ENCODE measurements around the gene PHLPP2.
"Not testable (repeated sequence)": the region's sequence is repeated elsewhere in the genome, so short reads cannot be mapped to it uniquely, and the experiment has no call there.

Gene PHLPP2

GRCh38 chr16:71618429-71618828 lies 106.1 kb downstream of the PHLPP2 start:
- H3K27me3 ChIP-seq (replicated peaks; ENCODE audit: control insufficient read depth, insufficient read depth, low read length), result no peaks in the 10 kb centered on the region
- TF ChIP-seq CTCF (IDR thresholded peaks at IDR 0.05; ENCODE audit: insufficient read depth, low read length, poor library complexity, severe bottlenecking), result no peak
- H3K36me3 ChIP-seq (ENCODE audit: control insufficient read depth, insufficient read depth, low read length), result no peaks in the 10 kb centered on the region
- DNase-seq (ENCODE audit: extremely low read depth, insufficient read length), result no peak
- H3K4me3 ChIP-seq (replicated peaks; ENCODE audit: low read depth, low read length), result no peak overlapping the region

- H3K36me3 ChIP-seq (ENCODE audit: control insufficient read depth, insufficient read depth, low read length); DNase-seq (ENCODE audit: extremely low read depth, insufficient read length); H3K4me3 ChIP-seq (replicated peaks; ENCODE audit: low read depth, low read length); H3K27me3 ChIP-seq (replicated peaks; ENCODE audit: control insufficient read depth, insufficient read depth, low read length): not testable (repeated sequence)
Measured at GRCh38 chr16:71614956-71615355, 109.5 kb downstream of the PHLPP2 start.

GRCh38 chr16:71610936-71611871 lies 113.3 kb downstream of the PHLPP2 start:
- Histone ChIP-seq H3K27me3 (replicated peaks; ENCODE audit: control insufficient read depth, insufficient read depth, low read length) (no peaks in the 10 kb centered on the region), H3K4me3 (replicated peaks; ENCODE audit: low read depth, low read length) (no peak overlapping the region; the same call in 1 of the 2 replicates), H3K36me3 (ENCODE audit: control insufficient read depth, insufficient read depth, low read length) (no peaks in the 10 kb centered on the region)
- peak; percentile 81 for DNase-seq (ENCODE audit: extremely low read depth, insufficient read length)
- peak; percentile 99 for TF ChIP-seq CTCF (IDR thresholded peaks at IDR 0.05; ENCODE audit: insufficient read depth, low read length, poor library complexity, severe bottlenecking)

- no peaks in the 10 kb centered on the region for H3K27me3 ChIP-seq (replicated peaks; ENCODE audit: control insufficient read depth, insufficient read depth, low read length)
- no peaks in the 10 kb centered on the region for H3K36me3 ChIP-seq (ENCODE audit: control insufficient read depth, insufficient read depth, low read length)
- TF ChIP-seq CTCF (IDR thresholded peaks at IDR 0.05; ENCODE audit: insufficient read depth, low read length, poor library complexity, severe bottlenecking), result no peak
- H3K4me3 ChIP-seq (replicated peaks; ENCODE audit: low read depth, low read length), result no peak overlapping the region
- DNase-seq (ENCODE audit: extremely low read depth, insufficient read length), result no peak
Measured at GRCh38 chr16:71610447-71610846, 114.1 kb downstream of the PHLPP2 start.

- no peaks in the 10 kb centered on the region for H3K27me3 ChIP-seq (replicated peaks; ENCODE audit: control insufficient read depth, insufficient read depth, low read length)
- no peaks in the 10 kb centered on the region for H3K36me3 ChIP-seq (ENCODE audit: control insufficient read depth, insufficient read depth, low read length)
- TF ChIP-seq CTCF (IDR thresholded peaks at IDR 0.05; ENCODE audit: insufficient read depth, low read length, poor library complexity, severe bottlenecking), result no peak
- H3K4me3 ChIP-seq (replicated peaks; ENCODE audit: low read depth, low read length), result no peak overlapping the region
- DNase-seq (ENCODE audit: extremely low read depth, insufficient read length), result no peak
Measured at GRCh38 chr16:71609066-71609465, 115.4 kb downstream of the PHLPP2 start.

GRCh38 chr16:71600822-71601221 lies 123.7 kb downstream of the PHLPP2 start:
- no peak overlapping the region for H3K4me3 ChIP-seq (replicated peaks; ENCODE audit: low read depth, low read length)
- DNase-seq (ENCODE audit: extremely low read depth, insufficient read length), result no peak

GRCh38 chr16:71598426-71598825 lies 126.1 kb downstream of the PHLPP2 start:
- DNase-seq (ENCODE audit: extremely low read depth, insufficient read length); H3K36me3 ChIP-seq (ENCODE audit: control insufficient read depth, insufficient read depth, low read length); H3K27me3 ChIP-seq (replicated peaks; ENCODE audit: control insufficient read depth, insufficient read depth, low read length); H3K4me3 ChIP-seq (replicated peaks; ENCODE audit: low read depth, low read length): not testable (repeated sequence)

More at GRCh38 chr16:71600822-71601221, 123.7 kb downstream of the PHLPP2 start:
- no peaks in the 10 kb centered on the region for H3K36me3 ChIP-seq (ENCODE audit: control insufficient read depth, insufficient read depth, low read length)
- no peak for TF ChIP-seq CTCF (IDR thresholded peaks at IDR 0.05; ENCODE audit: insufficient read depth, low read length, poor library complexity, severe bottlenecking)
- no peaks in the 10 kb centered on the region for H3K27me3 ChIP-seq (replicated peaks; ENCODE audit: control insufficient read depth, insufficient read depth, low read length)

GRCh38 chr16:71595340-71595826 lies 129.1 kb downstream of the PHLPP2 start:
- H3K4me3 ChIP-seq (replicated peaks; ENCODE audit: low read depth, low read length); H3K36me3 ChIP-seq (ENCODE audit: control insufficient read depth, insufficient read depth, low read length); DNase-seq (ENCODE audit: extremely low read depth, insufficient read length); H3K27me3 ChIP-seq (replicated peaks; ENCODE audit: control insufficient read depth, insufficient read depth, low read length): not testable (repeated sequence)

Measured in GM06990 (cell line).